Esophagus muscularis mucosa (tissue), 4 donors: Measurements from ENCODE around the gene SUMO3.

ENCODE experiments used
- CTCF ChIP-seq, 3 experiments: fragments of 200-600 bp in 2 of 3; fragments of 450-650 bp in 1 of 3; sonication (generic) in 2 of 3; IDR thresholded peaks; one replicate each; pipeline ENCODE4 v1.5.1; 2017 to 2019; ENCODE audit warnings: antibody characterized with exemption in 3 of 3, mild to moderate bottlenecking in 2 of 3, moderate library complexity in 1 of 3
- EP300 ChIP-seq: sonication (generic); formaldehyde crosslinking; IDR thresholded peaks from one replicate; pipeline ENCODE4 v1.6.1; 2017; ENCODE audit warnings: antibody characterized with exemption
- POLR2A ChIP-seq: fragments of 450-650 bp; IDR thresholded peaks from one replicate; pipeline ENCODE4 v1.6.1; 2017; ENCODE audit warnings: antibody characterized with exemption, moderate library complexity, mild to moderate bottlenecking, low read depth
- POLR2AphosphoS5 ChIP-seq, 2 donors: sonication (generic); formaldehyde crosslinking; IDR thresholded peaks; one replicate each; pipeline ENCODE4 v1.6.1; 2017; ENCODE audit warnings: antibody characterized with exemption in 2 of 2

- TF ChIP-seq CTCF (IDR thresholded peaks at IDR 0.05), result peak; percentile 65 to 84 (median 74)
- TF ChIP-seq EP300, result no peak
- no peak for TF ChIP-seq POLR2AphosphoS5 (IDR thresholded peaks at IDR 0.05)
- no peak for TF ChIP-seq POLR2A
Measured at GRCh38 chr21:44792702-44793591, 24.9 kb downstream of the SUMO3 start.
